Subcutaneous adipose tissue (tissue), 4 donors: Measurements from ENCODE around the gene PLPP3. TPM values are rescaled to one million over a fixed set of nuclear protein-coding genes. Genes with fewer than 3 reads are reported as not detected.

Source experiments
- CTCF ChIP-seq: fragments of 450-650 bp; IDR thresholded peaks from one replicate; pipeline ENCODE4 v1.5.1; 2016; ENCODE audit warnings: low read depth, mild to moderate bottlenecking, control low read depth, antibody characterized with exemption, moderate library complexity
- small RNA-seq: library from RNA; depleted of rRNA; stranded (forward); fragments of <200 nt; gene quantifications from one replicate; pipeline ENCODE3, GENCODE V24; 2016
- total RNA-seq, 4 donors: library from RNA; depleted of rRNA; stranded (reverse); fragments of >200 nt; gene quantifications; one replicate each; pipeline ENCODE4 v1.1.0, GENCODE V29; 2016

PLPP3 gene
- total RNA-seq, 4 donors from 2014 or later: 149 to 309 (median 238) TPM

GRCh38 chr1:56447823-56448222 lies 131.5 kb downstream of the PLPP3 start:
- no peak for TF ChIP-seq CTCF

DNA sequence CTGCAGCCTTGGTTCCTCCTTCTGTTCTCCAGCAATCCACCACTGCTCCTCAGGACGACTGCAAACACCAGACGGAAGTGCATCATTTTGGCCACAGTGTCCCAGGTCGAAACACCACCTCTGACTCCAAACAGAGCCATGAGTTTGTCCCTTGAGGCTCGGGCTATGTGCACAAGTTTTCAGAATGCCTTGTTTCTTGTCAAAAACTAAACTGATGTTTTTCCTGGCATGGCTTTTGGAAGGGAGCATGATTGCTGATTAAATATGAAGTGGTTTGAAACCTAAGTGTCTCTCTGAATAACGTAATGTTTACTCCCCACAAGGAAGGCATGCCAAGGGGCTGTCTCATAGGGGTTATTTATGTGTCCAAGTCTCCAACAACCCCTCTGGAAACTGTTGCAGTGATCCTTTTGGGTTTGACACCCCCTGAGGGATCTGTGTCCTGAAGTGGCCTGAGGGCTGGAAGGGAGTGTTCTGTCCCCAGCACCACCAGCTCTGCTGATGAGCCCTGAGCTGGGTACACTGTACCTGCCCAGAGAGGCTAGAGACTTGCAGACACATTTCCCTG lies 132.7 kb downstream of the PLPP3 start:
- no peak for TF ChIP-seq CTCF

DNA sequence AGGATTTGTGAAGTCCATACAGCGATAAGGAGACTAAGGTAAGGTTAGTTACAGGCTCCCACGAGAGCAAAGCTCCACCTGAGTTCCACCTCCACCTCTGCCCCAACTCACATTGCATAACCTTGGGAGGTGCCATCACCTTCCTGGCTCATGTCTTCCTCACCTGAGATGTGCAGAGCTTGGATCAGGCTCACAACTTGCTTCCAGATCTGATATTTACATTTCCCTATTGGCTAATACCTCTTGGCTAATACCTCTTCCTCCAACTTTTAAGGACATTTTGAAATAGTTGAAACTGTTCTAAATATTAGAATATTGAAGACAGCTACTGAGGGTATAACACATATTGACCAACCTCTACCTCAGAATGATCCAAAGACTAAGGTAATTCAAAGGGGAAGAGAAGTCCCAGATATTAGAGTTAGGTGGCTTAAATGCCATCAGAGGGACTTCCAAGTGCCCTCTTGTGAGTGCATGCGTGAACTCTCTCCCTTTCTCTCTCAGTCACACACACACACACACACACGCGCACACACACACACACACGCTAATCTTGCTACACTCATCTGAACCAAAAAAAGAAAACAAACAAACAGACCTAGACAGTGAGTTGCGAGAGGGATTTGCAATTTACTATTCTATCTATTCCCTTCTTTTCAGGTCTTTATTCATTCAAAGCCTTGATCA lies 134.3 kb downstream of the PLPP3 start:
- no peak for TF ChIP-seq CTCF

Small RNA genes within 50 kb of the gene (small RNA-seq; reads per million reads assigned to genes)
- gene AC099789.1: not detected

Other genes starting within 250 kb of the PLPP3 start
- gene PRKAA2, start 65.8 kb upstream of the PLPP3 start, total RNA-seq: 1 to 10 TPM; 1.6 to 3.0 (median 2.1) TPM
- not detected for gene FYB2, start 239.8 kb upstream of the PLPP3 start, total RNA-seq